Measurements from ENCODE around the gene SSTR4. TPM values are rescaled to one million over a fixed set of nuclear protein-coding genes. Genes with fewer than 3 reads are reported as not detected.
A peak's percentile ranks its signal among the peaks of the same experiment; 100 is the strongest.

Gene SSTR4
- total RNA-seq, 1 experiment from 2014 or later = not detected

DNA sequence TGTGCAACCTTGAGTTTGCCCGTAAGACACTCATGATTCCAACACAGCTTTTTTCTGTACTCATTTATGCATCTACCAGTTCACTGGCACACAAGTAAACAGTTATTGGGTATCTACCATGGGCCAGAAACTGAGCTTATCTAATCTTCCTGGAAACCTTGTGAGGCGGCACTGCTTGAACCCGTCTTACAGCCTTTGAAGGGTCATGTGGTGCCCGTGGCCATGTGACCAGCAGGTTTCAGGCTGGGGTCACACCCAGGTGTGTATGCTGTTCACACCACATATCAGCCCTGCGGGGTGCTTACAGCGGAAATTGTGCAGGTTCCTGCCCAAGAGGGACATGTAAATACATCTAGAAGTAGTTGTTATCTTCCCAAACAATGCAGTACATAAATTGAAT is 8.3 kb downstream of the SSTR4 start:
- no peak for DNase-seq (ENCODE audit: low read depth)

DNA sequence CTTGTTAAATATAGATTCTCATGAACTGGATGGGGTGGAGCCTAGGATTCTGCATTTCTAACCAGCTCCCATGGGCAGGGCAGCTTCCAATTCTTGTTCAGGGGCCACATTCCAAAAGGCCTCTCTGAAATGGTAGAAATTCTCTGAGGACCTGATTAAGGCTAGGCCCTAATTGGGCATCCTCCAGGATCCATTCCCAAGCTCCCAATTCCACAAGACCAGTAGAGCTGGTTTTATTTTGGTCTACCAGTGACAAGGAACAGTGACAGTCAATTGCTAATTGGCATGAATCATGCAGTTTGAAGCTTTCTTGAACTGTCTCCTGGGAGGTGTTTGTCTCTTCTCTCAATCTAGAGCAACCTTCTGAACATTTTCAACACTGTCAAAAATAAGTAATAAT is 11.3 kb downstream of the SSTR4 start:
- no peak for DNase-seq (ENCODE audit: low read depth)

DNA sequence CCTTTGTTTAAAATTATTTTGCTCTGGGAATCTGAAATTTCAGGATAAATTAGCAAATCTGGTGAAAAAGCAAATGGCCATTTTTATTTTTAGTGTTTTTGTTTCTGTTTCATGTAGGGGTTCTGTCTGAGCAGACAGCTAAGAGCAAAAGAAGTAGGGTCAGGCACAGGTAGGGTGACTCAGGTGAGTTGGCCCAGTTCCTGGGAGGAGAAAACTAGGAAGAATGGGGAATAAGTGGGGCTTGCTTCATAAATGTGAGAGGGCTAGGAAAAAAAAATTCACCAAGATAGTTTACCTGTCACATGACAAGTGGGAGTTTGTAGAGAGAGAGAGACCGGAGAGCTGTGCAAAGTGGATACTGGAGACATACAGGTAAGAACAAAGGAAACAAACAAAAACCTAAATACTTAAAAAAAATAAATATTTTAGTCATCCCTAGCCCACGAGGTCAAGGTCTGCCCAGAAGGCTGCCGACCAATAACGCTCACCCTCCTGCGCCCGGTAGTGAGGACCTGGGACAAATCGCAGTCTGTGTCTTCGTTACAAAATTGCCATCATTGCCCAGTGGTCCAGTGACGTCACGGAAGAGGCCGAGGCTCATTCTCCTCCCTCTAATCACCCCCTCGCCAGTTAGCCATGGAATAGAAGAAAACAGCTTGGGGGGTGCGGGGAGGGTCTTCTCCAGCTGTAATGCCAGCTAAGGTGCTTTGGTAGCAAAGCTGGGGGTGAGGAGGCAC is 12.1 kb downstream of the SSTR4 start:
- DNase-seq (ENCODE audit: low read depth) = no peak

DNA sequence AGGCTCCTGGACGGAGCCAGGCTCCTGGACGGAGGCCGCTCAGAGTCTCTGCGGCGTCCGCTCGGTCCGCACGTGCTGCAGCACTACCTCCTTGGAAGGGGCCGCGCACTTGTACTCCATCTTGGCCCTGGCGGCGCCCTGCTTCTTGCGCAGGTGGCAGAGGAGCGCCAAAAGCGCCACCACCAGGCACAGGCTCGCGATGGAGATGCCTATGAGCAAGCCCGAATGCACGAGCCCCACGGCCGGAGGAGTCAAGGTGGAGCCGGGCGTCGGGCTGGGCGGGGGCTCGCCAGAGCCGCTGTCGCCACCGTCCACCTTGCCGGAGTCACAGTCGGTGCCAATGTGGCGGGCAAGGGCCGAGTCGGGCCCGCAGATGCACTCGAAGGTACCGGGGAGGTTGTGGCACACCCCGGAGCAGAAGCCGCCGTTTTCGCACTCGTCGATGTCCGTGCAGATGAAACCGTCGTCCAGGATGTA is 12.7 kb downstream of the SSTR4 start:
- DNase-seq (ENCODE audit: low read depth) = no peak

DNA sequence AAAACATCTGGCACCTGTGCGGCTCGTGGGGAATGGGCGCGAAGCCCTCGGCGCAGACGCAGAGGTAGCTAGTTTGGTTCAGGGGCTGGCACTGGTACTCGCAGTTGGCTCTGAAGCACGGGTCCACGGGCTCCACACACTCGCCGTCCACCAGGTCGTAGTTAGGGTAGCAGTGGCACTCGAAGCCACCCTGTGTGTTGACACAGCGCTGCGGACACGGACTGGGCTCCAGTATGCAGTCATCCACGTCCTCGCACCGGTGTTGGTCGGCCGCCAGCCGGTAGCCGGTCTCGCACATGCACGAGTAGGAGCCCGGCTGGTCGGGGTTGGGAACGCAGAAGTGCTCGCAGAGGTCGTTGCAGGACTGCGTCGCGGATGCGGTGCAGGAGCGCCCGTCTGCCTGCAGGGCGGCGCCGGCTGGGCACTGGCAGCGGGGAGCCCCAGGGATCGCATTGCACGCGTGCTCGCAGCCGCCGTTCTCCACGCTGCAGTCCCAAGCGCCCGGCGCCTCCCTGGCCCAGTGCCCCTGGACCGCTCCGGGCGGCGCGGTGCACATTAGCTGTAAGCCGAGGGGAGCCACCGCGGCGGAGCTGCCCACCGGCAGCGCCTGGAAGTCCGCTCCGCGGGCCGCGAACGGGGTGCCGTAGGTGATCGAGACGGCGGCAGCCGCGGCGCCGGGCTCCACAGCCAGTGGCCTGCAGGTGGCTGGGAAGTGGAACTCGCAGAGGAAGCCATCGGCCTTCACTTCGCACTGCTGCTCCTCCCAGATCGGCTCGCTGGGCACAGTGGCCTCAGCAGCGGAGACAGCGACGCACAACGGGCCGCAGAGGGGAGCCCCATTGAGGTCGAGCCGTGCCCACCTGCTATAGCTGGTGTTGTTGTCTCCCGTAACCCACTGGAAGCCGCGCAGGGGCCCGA is 13.4 kb downstream of the SSTR4 start:
- DNase-seq (ENCODE audit: low read depth) = peak; percentile 13

DNA sequence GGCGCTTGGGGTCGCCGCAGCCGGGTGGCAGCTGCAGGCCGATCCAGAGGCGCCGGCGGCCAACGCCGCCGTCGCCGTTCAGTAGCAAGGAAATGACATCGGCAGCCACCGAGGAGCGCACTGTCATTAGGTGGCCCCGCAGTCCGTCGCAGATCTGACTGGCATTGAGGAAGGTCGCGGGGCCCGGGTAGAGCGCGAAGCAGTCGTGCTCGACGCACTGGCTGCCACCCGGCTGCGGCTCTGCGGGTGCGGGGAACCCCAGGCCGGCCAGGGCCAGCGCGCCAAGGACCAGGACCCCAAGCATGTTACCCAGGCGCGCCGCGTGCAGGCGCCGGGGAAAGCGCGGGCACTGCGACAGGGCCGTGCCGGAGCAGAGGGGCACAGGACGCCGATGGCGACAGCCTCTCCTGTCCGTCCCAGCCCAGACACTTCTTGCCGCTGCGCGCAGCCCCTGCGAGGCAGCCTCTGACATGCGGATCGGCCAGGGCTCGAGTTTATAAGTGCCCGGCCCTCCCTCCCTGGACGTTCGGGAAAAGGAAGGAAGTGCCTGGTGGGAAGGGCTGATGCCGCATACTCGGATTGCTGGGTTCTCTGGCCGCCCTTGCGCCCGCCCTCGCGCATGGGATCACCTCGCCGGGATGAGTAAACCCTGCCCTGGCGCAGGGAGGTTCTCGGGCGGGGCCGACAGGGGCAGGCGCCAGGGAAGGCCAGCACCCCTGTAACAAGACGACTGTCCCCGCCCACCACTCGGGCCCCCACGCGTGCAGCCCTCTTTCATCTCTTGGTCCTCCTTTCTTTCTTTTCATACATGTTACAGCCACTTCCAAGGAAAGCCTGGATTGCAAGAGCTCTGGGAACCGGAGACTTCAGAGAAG is 14.3 kb downstream of the SSTR4 start, which contains the start of gene THBD:
TSS of gene THBD (minus strand) at position 472 of the 875 bp plus-strand sequence. CDS start at position 304, 168 bp downstream.
- peak; percentile 65 for DNase-seq (ENCODE audit: low read depth)

DNA sequence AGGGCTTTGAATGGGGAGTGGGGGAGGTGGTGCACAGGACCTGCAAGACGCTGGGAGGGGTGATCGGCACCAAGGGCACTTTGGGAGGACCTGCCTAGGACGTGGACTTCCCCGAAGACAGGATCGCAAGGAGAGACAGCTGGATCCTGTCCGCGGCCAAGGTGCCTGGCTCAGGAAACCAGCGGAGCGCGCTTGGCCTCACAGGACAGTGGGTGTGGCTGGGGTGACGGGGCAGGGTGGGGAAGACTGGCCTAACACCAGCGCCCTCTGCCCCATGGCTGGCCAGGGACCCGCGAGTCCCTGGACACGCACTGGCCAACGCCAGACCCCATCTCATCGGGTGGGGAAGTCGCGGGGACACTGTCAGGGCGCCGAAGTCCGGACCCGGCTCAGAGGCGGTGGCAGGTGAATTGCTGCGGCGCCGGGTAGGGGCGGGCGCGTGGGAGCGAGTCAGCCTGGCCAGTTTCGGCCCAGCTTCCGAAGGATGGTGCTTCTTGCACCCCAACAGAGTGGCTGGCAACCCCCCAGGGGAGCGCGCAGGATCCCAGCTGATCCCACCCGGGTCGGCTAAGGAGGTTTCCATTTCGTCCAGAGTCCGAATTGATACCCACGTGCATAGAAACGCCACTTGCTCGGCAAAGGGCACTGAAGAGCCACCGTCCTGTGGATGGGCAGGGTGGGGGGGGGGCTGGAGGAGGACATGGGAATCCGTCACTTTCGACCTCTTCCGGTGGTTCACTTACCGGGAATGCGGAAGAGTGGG is 15.1 kb downstream of the SSTR4 start:
- peak; percentile 53 for DNase-seq (ENCODE audit: low read depth)

DNA sequence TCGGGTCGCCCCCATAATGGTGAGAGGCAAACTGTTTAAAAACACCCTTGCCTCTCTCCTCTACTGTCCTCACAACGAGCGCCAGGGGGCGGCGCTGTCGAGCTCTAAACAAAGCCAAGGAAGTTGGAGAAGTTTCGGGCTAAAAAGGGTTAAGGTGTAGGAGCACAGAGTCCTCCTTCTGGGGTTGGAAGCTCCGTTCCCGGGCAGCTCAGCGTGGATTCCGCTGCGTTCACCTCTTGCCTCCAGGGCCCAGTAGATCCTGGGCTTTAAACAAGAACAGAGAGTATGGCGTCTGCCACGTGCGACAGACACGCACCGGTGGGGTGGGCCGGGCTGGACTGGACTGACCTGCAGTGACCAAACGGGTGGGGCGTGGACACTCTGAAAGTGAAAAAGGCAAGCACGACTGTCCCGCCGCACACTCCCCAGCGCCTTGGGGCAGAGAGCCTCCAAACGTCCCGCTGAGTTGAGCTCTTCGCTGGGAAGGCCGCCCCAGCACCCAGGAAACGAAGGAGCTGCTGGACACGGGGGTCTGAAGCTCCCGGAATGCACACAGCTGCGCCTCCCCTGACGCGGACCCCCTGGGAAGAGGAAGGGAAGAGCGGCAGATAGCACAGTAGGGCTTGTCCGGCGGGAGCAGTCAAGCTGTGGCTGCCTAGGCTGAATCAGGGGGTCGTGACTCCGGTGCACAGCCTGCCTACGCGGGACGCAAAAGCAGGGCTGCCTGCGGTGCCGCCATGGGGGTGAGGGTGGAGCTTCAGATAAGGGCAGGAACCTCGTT is 15.9 kb downstream of the SSTR4 start:
- DNase-seq (ENCODE audit: low read depth) = peak; percentile 85

DNA sequence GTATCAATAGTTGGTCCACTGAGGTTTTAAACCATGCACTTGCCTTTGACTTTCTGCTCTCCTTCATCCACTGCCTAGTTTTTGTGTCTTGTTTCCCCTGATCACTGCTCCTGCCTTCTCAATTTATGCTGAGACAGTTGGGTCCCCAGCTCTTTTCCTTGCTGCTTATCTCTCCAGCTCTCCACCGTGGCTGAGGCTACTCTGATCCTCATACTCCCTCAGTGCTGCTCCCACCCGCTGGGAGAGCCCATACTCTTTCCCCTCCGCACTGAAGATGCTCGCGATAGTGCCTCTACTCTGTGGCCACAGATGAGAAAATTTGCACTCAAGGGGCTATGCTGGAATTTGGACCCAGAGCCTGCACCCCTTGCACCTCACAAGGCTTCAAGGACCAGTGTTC is 17.8 kb downstream of the SSTR4 start:
- DNase-seq (ENCODE audit: low read depth) = no peak

DNA sequence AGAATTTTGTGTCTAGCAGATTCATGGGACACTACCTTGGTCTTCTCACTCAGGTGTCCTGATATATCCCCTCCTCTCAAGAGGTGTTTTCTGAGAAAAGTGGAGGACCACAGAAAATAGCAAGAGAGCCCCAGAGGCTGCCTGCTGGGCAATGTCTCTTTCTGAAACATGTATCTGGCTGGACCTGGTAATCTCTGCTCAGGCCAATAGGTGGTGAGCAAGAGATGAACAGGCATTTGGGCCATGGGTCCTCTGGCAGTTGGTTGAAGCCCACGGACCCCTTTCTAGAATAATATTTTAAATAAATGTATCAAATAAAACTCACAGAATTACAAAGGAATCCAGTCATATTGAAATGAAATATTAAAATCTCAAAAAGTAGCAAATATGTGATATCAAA is 23.1 kb downstream of the SSTR4 start:
- no peak for DNase-seq (ENCODE audit: low read depth)

DNA sequence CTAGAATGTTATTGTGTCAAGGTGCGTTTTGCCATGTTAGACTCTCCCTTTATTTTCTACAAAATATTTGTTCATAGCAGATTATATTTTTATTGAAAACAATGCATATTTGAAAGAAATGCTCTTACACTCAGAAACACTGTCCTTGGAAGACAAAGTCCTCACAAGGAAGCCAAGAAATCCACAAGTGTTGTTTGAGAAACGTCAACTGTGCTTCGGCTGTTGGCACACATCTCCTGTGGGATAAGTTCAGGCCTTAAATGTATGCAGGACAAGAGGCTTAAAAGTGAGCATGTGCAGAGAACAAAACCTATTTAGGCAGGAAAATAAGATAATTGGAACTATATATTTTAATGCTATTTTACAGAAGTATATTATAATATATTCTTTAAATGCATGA is 23.9 kb downstream of the SSTR4 start:
- no peak for DNase-seq (ENCODE audit: low read depth)

DNA sequence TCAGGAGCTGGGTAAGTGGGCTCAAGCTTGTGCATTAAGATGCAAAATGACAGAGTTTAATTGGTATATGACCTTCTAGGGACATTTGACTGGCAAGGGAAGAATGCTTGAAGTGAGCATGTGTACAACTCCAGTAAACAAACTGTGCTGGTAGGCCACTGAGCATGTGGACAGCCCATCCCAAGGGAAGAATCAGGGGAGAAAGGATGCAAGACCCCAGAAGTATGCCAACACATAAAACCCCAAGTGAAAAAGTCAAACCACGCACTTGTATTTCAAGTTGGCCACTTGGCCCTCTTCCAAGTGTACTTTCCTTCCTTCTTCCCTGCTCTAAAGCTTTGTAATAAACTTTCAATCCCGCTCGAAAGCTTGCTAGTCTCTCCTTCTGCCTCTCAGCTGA is 24.7 kb downstream of the SSTR4 start:
- no peak for DNase-seq (ENCODE audit: low read depth)

DNA sequence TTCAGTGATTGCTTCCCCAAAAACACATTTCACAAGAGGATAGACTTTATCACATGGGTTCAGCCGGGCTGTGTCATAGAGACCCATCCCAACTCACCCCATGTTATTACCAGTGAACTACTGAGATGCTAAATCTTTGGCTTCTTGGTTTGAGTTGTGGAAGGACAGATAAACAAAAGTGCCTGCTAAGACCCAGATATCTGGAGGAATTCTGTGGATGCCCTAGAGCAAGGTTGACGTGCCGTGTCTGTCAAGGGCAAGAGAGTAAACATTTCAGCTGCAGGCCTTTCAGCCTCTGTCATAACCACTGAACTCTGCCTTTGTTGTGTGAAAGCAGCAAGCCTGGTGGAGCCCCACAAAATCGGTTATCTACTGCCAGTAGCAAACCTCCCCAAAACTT is 25.5 kb downstream of the SSTR4 start:
- DNase-seq (ENCODE audit: low read depth) = no peak

DNA sequence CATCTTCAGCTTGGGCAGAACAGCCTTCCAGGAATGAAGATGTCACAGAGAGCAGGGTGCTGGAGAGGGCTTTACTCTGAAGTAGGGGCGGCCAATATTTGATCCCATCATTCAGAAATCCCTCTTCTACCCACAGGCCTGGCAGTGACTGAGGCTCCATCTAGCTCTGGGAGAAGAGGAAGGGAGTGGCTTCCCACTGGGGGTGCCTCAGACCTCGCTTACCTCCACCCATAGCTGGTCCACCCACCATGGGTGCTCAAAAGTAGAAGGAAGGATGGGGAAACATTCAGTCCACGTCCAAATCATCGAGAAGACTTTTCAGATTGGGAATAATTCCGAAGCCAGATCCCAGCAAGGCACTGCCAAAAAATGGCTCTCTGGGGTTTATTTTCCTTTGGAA is 26.1 kb downstream of the SSTR4 start:
- DNase-seq (ENCODE audit: low read depth) = no peak

DNA sequence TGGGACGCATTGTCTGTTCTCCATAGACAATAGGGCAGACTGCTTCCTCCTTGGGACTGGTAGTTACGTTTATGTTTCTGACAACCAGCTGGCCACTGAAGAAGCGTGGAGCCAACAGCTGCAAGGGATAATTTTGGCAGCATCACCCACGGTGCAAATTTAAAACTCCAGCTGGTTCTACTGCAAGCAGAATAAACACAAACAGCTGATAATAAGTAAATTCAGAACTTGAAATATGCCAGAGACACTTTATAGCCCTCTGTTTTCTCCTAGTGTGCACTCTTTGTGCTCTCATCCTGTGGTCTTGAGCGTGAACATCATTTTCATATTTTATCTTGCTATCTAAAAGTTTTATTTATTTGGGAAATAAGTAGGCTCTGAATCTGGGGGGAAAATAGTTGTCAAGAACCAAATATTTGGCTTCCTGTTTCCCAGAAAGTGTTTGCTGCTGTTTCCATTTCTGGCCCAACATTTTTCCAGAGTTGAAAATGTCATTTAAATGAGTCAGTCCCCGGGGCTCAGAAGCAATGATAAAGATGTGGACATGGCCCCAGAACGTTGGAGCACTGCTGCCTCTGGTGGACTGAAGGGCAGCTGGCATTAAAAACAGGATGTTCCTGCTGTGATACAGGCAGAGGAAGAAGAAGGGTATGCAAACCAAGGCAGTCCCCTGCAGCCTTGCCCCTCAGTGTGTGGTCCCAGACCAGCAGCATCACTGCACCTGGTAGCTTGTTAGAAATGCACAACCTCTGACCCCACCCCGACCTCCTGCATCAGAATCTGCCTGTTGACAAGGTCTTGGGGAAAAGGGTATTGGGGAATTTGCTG is 26.8 kb downstream of the SSTR4 start:
- peak; percentile 67 for DNase-seq (ENCODE audit: low read depth)

DNA sequence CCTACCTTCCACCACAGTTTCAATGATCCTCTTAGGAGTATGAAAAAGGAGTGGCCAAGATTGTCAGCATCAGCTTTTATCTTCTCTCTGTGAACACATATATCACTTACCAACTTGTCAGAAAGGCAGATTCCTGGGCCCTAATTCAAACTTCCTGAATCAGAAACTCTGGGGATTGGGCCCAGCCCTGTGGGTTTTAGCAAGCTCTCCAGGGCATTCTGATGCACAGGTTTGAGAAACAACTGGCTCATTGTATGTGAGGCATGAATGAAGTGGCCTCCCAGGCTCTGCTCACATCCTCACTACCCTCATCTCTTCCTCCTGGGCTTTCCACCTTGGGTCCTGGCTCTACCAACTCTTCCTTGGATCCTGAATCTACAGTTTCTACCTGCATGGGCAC is 27.5 kb downstream of the SSTR4 start:
- no peak for DNase-seq (ENCODE audit: low read depth)

DNA sequence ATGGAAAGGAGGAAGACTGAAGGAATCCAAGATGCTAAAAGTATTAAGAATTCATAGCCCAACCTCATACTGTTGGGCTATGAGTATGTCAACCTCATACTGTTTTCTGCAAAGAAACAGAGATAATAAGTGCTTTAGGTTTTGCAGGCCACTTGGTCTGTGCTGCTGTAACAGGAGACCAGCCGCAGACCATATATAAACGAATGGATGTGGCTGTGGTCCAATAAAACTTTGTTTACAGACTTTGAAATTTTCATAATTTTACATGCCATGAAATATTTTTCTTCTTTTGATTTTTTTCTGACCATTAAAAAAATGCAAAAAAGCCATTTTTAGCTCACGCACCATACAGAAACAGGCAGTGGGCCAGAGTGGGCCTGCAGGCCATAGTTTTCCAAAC is 28.1 kb downstream of the SSTR4 start:
- no peak for DNase-seq (ENCODE audit: low read depth)

DNA sequence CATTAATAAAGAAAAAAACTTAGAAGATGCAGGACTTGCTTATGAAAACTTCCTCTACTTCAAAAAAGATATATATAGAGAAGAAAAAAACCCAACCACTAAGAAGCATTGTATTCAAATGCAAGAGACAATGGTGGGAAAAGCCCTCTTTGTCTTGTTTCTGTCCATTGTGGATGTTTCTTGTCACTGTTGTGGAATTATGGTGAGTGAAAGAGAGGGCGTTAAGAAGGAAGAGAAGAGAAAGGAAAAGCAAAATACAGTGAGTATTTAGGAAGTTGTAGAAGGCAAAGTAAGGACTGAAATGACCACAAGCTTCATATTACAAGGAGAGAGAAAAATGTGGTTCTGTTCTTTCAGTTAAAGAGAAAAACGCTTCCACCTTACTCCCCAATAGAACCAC is 28.5 kb downstream of the SSTR4 start:
- no peak for DNase-seq (ENCODE audit: low read depth)

All from Daoy (cell line).